Measurements from ENCODE around the gene FOXP1.

DNA sequence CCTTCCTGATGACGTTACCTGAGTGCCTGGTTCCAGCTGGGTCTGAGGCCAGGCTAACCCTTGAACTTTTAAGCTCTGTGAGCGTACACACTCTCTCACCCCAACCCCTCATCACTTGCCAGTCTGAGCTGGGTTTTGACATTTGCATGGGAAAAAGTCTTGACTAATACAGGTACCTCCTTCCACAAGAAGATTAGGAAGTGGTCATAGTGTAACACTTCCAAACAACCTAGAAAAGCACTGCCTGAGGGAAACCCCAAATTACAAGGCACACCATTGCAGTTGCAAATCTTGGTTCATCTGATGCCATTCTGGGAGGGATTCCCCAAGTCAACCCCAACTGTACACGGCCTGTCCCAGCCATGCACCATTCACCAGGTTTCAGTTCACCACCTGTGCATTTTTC lies 499.8 kb downstream of the FOXP1 start:
- no peak for TF ChIP-seq POLR2A (IDR thresholded peaks at IDR 0.05)
- TF ChIP-seq, protein P1, sequence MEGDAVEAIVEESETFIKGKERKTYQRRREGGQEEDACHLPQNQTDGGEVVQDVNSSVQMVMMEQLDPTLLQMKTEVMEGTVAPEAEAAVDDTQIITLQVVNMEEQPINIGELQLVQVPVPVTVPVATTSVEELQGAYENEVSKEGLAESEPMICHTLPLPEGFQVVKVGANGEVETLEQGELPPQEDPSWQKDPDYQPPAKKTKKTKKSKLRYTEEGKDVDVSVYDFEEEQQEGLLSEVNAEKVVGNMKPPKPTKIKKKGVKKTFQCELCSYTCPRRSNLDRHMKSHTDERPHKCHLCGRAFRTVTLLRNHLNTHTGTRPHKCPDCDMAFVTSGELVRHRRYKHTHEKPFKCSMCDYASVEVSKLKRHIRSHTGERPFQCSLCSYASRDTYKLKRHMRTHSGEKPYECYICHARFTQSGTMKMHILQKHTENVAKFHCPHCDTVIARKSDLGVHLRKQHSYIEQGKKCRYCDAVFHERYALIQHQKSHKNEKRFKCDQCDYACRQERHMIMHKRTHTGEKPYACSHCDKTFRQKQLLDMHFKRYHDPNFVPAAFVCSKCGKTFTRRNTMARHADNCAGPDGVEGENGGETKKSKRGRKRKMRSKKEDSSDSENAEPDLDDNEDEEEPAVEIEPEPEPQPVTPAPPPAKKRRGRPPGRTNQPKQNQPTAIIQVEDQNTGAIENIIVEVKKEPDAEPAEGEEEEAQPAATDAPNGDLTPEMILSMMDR (IDR thresholded peaks at IDR 0.05), result no peak
- no peak for TF ChIP-seq EP300 (IDR thresholded peaks at IDR 0.05)
